GM12891 (cell line): ENCODE measurements around the gene HRC.

Experiments used
- DNase-seq: peaks from one replicate; pipeline ENCODE4 v3.0.0; 2011; ENCODE audit warnings: low spot score; ENCODE audit not compliant: insufficient read length
- FAIRE-seq: peaks from 2 replicates; lab custom pipeline; 2011; peaks lifted over from hg19 to GRCh38; lab: Jason Lieb, UNC
- PAX5 ChIP-seq: IDR thresholded peaks from 2 replicates; pipeline ENCODE4 v1.6.1; 2011; ENCODE audit warnings: low read length, moderate library complexity, mild to moderate bottlenecking; ENCODE audit not compliant: insufficient read depth, severe bottlenecking
- POLR2A ChIP-seq: IDR thresholded peaks from 2 replicates; pipeline ENCODE4 v1.6.1; 2011; ENCODE audit warnings: low read depth, low read length, control low read depth
- POLR2AphosphoS5 ChIP-seq: IDR thresholded peaks from 2 replicates; pipeline ENCODE4 v1.6.1; 2011; ENCODE audit warnings: low read depth, low read length, control low read depth
- POU2F2 ChIP-seq: IDR thresholded peaks from 2 replicates; pipeline ENCODE4 v1.6.1; 2011; ENCODE audit warnings: low read depth, mild to moderate bottlenecking, control low read depth, low read length, moderate library complexity
- SPI1 ChIP-seq: IDR thresholded peaks from 2 replicates; pipeline ENCODE4 v1.6.1; 2011; ENCODE audit warnings: low read depth, low read length, control low read depth
- TAF1 ChIP-seq: IDR thresholded peaks from 2 replicates; pipeline ENCODE4 v1.6.1; 2011; ENCODE audit warnings: low read depth, low read length, control low read depth

Gene HRC

DNA sequence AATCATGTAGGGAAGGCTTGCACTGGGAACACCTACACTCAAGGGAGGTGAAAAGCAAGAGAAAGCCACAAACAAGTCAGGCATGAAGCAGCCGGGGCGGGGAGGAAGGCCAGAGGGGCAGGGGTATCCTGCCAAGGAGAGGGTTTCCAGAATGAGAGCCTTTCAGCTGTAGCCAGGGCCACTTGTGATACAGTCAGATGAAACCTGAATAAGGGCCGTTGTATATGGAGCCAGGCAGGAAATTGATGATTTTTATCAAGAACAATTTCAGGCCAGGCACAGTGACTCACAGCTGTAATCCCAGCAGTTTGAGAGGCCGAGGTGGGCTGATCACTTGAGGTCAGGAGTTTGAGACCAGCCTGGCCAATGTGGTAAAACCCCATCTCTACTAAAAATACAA lies 6.8 kb upstream of the HRC start:
- no peak for FAIRE-seq
- no peak for DNase-seq
- TF ChIP-seq POU2F2, result no peak
- no peak for TF ChIP-seq POLR2A
- TF ChIP-seq SPI1, result no peak
- no peak for TF ChIP-seq TAF1
- TF ChIP-seq POLR2AphosphoS5, result no peak
- TF ChIP-seq PAX5, result no peak

DNA sequence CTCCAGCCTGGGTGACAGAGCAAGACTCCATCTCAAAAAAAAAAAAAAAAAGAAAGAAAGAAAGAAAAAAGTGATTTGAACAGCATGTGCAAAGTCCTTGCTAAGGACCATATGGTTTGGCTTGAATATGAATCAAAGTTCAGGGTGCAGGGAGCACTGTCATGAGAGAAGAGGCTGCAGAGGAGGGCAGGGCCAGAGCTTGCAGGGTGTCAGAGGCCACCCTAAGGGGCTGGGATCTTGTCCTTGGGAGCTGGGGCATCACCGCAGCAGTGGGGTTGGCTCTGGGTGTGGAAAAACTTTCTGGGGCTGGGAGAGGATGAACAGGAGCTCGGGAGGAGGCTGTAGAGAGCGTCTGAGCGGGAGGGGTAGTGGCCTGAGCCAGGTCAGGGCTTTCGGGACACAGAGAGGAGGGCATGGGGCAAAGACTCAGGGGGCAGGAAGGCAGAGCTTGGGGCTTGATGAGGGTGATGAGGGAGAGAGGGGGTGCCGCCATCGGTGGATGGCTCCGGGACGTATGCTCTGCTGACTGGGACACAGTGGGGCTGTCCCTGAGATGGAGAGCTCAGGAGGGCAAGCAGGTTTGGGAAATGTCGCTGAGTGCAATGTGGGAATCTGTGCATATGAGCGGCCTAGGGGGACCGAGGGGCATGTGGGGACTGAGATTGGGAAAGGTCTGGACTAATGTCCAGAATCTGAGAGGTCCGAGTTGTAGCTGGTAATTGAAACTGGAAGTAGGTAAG lies 5.4 kb upstream of the HRC start:
- DNase-seq (no peak), FAIRE-seq (no peak)
- TF ChIP-seq SPI1, result no peak
- TF ChIP-seq TAF1, result no peak

DNA sequence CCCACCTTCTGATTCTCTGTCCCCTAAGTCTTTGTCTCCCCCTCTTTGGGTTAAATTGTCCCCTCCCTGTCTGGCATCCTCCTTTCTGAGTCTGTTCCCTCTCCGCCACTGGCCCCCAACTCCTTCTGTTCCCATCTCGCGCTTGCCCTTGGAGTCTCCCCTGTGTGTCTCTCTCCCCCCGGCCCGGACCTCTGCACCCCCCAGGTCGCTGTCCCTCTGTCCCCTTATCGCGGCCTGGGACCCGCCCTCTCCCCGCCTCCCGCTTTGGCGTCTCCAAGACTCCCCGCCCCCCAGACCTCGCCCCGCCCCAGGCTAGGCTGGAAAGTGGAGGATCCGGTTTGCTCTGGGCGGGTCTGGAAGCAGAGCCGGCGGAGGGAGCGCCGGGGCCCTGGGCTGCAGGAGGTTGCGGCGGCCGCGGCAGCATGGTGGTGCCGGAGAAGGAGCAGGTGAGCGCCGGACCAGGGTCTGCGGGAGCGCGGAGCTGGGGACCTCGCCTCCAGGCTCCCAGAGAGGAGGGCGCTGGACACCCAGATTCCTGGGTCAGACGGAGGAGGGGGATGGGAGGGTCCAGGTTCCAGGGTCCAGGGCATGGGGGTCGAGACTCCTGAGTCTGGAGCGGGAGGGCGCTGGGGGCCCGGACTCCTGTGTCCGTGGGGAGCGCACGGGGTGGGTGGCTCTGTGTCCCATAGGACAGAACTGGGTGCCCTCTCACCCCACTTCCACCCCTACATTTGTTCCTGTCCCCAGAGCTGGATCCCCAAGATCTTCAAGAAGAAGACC lies 2.4 kb upstream of the HRC start, which contains the start of gene TRPM4:
TRPM4 (plus strand) TSS at position 348 of the 780 bp plus-strand sequence; CDS start at position 423, 75 bp downstream.
- TF ChIP-seq POLR2AphosphoS5, result no peak
- TF ChIP-seq SPI1, result no peak
- TF ChIP-seq PAX5, result no peak
- no peak for TF ChIP-seq POU2F2
- no peak for TF ChIP-seq TAF1
- no peak for TF ChIP-seq POLR2A
- FAIRE-seq (no peak), DNase-seq (no peak)

DNA sequence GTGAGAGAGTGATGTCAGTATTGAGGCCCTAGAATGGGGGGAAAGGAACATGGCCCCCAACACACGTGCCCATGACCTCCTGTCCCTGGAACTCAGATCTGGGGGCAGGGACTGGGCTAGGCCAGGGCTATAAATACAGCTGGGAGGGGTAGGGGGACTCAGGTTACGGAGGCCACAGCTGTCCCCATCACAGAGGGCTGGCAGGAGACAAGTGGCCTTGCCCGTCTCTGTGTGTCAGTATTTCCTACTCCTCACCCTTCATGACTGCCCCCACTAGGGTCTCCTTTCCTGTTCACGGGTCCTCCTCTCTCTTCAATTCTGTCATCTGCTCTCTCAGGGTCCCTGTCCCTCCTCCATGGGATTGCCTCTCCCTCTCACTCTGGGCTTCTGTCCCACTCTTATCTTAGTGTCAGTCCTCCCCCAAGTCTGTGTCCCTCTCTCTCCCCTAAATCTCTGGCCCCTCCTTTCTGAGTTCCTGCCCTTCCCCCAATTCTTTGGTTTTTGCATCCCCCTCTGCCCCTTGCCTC lies 687 bp upstream of the HRC start:
- no peak for DNase-seq
- no peak for TF ChIP-seq POLR2A
- no peak for TF ChIP-seq TAF1
- TF ChIP-seq SPI1, result no peak
- no peak for TF ChIP-seq POLR2AphosphoS5
- no peak for TF ChIP-seq PAX5
- TF ChIP-seq POU2F2, result no peak
- FAIRE-seq, result no peak

DNA sequence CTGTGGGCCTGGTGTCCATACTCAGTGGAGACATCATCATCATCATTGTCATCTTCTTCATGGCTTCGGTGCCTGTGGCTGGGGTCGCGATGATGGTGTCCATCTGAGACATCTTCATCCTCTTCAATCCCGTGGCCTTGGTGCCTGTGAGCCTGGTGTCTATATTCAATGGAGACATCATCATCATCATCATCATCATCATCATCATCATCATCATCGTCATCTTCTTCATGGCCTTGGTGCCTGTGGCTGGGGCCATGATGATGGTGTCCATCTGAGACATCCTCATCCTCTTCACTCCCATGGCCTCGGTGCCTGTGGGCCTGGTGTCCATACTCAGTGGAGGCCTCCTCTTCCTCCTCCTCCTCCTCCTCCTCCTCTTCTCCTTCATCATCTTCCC lies 917 bp downstream of the HRC start:
- FAIRE-seq (no peak), DNase-seq (no peak)
- TF ChIP-seq SPI1, result no peak

DNA sequence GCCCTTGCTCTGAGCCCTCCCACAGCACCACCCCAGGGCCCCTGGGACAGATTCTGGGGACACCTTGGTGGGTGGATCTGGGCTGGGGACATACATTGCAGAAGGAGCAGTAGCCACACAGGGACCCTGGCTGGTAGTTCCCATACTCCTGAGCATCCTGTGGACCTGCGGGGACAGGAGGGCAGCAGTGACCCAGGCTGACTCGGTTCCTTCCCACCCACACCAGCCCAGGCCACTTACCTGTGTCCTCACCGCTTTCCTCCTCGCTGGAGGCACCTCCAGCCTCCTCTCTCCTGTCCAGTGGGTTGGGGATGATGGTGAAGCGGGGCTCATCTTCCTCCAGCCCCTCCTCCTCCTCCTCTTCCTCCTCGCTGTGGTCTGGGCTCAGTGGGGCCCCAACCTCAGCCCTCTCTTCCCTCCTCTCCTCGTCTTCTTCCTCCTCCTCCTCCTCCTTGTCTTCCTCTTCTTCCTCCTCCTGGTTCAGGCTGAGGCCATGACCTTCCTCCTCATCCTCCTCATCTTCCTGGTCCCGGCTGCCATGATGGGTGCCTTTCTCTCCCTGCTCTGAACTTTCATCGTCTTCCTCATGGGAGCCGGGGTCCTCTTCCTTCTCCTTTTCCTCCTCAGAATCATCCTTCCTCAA lies 1.9 kb downstream of the HRC start:
- DNase-seq (no peak), FAIRE-seq (no peak)
- TF ChIP-seq POLR2AphosphoS5, result no peak

DNA sequence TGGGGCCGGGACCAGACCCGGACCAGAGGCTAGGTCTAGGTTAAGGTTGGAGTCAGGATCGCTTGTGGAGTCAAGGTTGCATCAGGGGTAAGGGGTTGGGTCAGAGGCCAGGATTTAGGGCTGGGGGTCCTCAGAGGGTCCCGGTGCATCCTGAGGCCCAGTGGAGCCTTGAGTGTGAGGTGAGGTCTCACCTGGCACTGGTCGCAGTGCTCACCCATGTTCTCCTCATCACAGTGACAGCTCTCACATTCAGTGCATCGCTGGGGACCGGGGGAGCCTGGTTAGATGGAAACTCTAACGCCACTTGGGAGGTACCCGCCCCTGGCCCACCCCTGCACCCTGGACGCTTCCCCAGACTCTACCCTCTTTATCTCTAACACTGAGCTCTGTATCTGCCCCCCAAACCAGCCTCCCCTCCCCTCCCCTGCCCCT lies 3.1 kb downstream of the HRC start:
- DNase-seq, result no peak
- FAIRE-seq, result no peak
- TF ChIP-seq TAF1 (no peak), PAX5 (no peak), SPI1 (no peak), POU2F2 (no peak)

DNA sequence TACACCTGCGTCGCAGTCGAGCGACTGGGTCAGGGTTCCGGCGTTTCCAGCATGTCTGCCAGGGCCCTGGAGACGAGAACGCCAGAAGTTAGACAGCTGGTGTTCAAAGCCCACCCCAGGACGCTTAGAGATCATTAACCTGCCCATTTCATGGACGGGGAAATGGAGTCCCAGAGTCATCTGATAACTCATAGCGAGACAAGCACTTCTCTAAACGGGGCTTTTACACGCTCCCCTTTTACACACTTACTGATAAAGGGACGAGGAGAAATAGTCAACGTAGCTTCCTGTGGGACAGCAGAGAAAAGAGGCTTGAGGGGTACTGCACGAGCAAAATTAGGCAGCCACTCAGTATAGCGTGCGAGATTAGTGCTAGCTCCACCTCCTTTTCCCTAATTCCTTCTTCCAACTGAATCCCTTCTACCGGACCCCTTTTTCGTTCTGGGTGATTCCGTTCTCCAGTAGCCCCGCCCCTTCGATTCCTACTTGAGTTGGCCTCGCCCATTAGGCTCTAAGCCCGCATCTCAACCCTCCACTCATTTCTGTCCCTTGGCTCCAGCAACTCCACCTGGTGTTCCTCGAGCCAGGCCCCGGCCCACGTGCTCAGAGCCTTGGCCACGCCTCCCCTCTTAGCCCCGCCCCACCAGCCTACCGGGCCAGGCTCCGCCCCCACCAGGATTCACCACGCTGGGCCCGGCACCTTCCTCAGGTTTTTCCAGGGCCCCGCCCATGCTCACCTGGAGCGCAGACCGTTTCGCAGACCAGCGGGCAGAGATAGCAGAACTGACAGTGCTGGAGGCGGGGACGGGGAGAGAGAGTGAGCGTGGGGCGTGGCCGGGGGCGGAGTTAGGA lies 3.7 kb downstream of the HRC start:
- TF ChIP-seq TAF1 (no peak), POLR2A (no peak), POU2F2 (no peak), SPI1 (no peak), POLR2AphosphoS5 (no peak), PAX5 (no peak)
- FAIRE-seq, result no peak
- DNase-seq, result no peak

DNA sequence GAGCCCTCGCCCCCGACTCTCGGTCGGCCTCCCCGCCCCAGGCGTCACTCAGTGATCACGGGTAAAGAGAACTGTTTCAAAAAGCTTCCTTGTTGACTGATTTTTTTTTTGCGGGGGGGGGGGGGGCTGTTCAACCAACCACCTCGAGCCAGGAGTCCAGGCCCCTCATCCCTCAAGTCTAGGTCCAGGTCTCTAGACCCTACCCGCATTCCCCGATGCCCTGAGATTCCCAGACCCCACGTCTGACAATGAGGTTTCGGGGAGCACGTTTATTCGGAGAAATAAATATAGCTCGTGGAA lies 4.3 kb downstream of the HRC start:
- FAIRE-seq (no peak), DNase-seq (no peak)
- no peak for TF ChIP-seq POU2F2
- TF ChIP-seq TAF1, result no peak
- no peak for TF ChIP-seq POLR2AphosphoS5
- TF ChIP-seq SPI1, result no peak
- no peak for TF ChIP-seq POLR2A
- no peak for TF ChIP-seq PAX5
